Measurements from ENCODE around the gene LRP1-AS. TPM values are rescaled to one million over a fixed set of nuclear protein-coding genes. Genes with fewer than 3 reads are reported as not detected.

Gene LRP1-AS
- total RNA-seq, 1 experiment from 2014 or later: not detected

DNA sequence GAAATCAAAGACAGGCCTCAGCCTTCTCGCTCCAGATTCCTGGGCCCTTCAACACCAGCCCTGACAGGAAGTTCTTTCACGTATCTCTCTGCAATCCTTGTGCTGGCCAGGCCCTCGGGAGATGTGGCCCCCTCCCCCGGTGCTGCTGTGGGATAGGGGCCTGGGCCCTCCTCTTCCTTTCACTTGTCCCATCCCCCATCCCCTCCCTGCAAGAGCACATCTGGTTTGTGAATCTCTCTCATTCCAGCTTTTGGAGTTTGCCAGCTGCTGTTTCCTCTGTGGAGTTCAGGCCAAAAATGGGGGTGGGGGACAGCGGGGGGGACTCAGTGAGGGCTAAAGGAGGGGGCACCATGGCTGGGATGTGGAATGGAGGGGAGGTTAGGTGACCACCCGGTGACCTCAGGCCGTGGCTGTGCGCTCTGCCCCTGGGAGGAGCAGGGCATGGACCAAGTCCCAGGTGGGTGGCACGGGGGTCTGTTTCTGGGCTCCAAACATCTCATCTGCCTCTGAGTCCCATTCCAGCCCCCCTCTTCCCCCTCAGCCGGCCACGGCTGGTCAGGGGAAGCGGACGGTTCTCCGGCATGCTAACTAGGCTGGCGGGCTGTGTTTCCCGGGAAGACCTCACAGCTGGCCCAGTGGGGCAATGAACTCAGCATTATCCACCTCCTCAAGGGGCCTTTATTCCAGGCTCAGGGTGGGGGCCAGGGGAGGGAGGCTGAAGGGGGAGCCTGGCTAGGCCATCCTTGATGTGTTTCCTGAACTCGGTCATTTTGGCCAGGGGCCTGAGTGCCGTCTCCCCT, 11.7 kb downstream of the LRP1-AS start:
- ChIA-PET RAD21 (ENCODE audit: low non-redundant PET in 1 of 2, low total read pairs in 2 of 2, uncharacterized antibody in 2 of 2, unreplicated experiment in 2 of 2) (no interaction called here), POLR2A (no interaction called here), CTCF (interaction anchor here (1.3 kb wide), 1 partner anchor 8 kb away, joined by 5 read pairs; the partner anchor contains the start of gene LRP1)
- Histone ChIP-seq H3K36me3 (ENCODE audit: control insufficient read depth in 1 of 2, insufficient read depth in 2 of 2, low read length in 2 of 2) (peaks cover 0 to 4% of the 10 kb centered on the region in 2 experiments; a peak in 2 of 4 replicates), H4K20me1 (ENCODE audit: insufficient read depth) (no peaks in the 10 kb centered on the region), H3K27ac (ENCODE audit: low read depth, low read length) (no peak overlapping the region), H3K9ac (ENCODE audit: low read length) (no peak overlapping the region), H2AFZ (ENCODE audit: low read depth, low read length, poor library complexity, severe bottlenecking) (no peak overlapping the region), H3K79me2 (ENCODE audit: insufficient read depth, low read length) (no peaks in the 10 kb centered on the region), H3K4me1 (ENCODE audit: control insufficient read depth in 1 of 2, insufficient read depth in 2 of 2, low read length in 2 of 2) (peaks cover 0 to 8% of the 10 kb centered on the region in 2 experiments; a peak in 1 of 4 replicates), H3K27me3 (ENCODE audit: insufficient read depth, low read length) (no peaks in the 10 kb centered on the region), H3K9me2 (ENCODE audit: insufficient read depth) (no peaks in the 10 kb centered on the region), H3K4me2 (ENCODE audit: low read length) (no peak overlapping the region), H3K9me3 (ENCODE audit: control insufficient read depth in 1 of 2, insufficient read depth in 1 of 2, low read depth in 1 of 2, low read length in 2 of 2) (no peaks in the 10 kb centered on the region), H3K4me3 (replicated peaks in 1 of 2; ENCODE audit: low read depth in 1 of 2, low read length in 2 of 2) (no peak overlapping the region)
- intact Hi-C loops (cut with micrococcal nuclease): no loop called here
- no peak for ATAC-seq
- BruUV-seq (replicated peaks): no TSS peak
- DNase-seq (ENCODE audit: low read depth, low spot score): no peak
- TF ChIP-seq ZFX (IDR thresholded peaks at IDR 0.05): no peak
- TF ChIP-seq MAX (IDR thresholded peaks at IDR 0.05): no peak
- TF ChIP-seq EZH2phosphoT487 (IDR thresholded peaks at IDR 0.05; ENCODE audit: borderline replicate concordance): no peak
- no peak for TF ChIP-seq ELF1 (IDR thresholded peaks at IDR 0.05; ENCODE audit: borderline replicate concordance, low read depth)
- no peak for TF ChIP-seq ZNF274 (IDR thresholded peaks at IDR 0.05; ENCODE audit: low read depth, low read length)
- TF ChIP-seq CBX3 (IDR thresholded peaks at IDR 0.05; ENCODE audit: low read depth): no peak
- no peak for TF ChIP-seq TCF7L2 (IDR thresholded peaks at IDR 0.05; ENCODE audit: borderline replicate concordance, extremely low read depth, insufficient read depth, insufficient read length)
- no peak for TF ChIP-seq POLR2A (IDR thresholded peaks at IDR 0.05; ENCODE audit: borderline replicate concordance, extremely low read depth, insufficient read depth, insufficient read length)
- no peak for TF ChIP-seq SRF (IDR thresholded peaks at IDR 0.05; ENCODE audit: low read depth)

- ChIA-PET POLR2A (no interaction called here), CTCF (no interaction called here)
- H2AFZ ChIP-seq (ENCODE audit: low read depth, low read length, poor library complexity, severe bottlenecking): no peak overlapping the region
Measured at GRCh38 chr12:57134949-57135348, 12.5 kb downstream of the LRP1-AS start.

More at GRCh38 chr12:57134949-57135348, 12.5 kb downstream of the LRP1-AS start:
- Histone ChIP-seq H3K9ac (ENCODE audit: low read length) (no peak overlapping the region), H3K79me2 (ENCODE audit: insufficient read depth, low read length) (no peaks in the 10 kb centered on the region), H3K27ac (ENCODE audit: low read depth, low read length) (no peak overlapping the region), H3K4me2 (ENCODE audit: low read length) (no peak overlapping the region), H4K20me1 (ENCODE audit: insufficient read depth) (no peaks in the 10 kb centered on the region), H3K9me2 (ENCODE audit: insufficient read depth) (no peaks in the 10 kb centered on the region), H3K9me3 (ENCODE audit: control insufficient read depth in 1 of 2, insufficient read depth in 1 of 2, low read depth in 1 of 2, low read length in 2 of 2) (no peaks in the 10 kb centered on the region), H3K27me3 (ENCODE audit: insufficient read depth, low read length) (no peaks in the 10 kb centered on the region), H3K4me3 (replicated peaks in 1 of 2; ENCODE audit: low read depth in 1 of 2, low read length in 2 of 2) (no peak overlapping the region), H3K36me3 (ENCODE audit: control insufficient read depth in 1 of 2, insufficient read depth in 2 of 2, low read length in 2 of 2) (peaks cover 0 to 4% of the 10 kb centered on the region in 2 experiments; a peak in 2 of 4 replicates), H3K4me1 (ENCODE audit: control insufficient read depth in 1 of 2, insufficient read depth in 2 of 2, low read length in 2 of 2) (peaks cover 0 to 8% of the 10 kb centered on the region in 2 experiments; a peak in 1 of 4 replicates)
- intact Hi-C loops (cut with micrococcal nuclease): no loop called here
- RAD21 ChIA-PET (ENCODE audit: low non-redundant PET in 1 of 2, low total read pairs in 2 of 2, uncharacterized antibody in 2 of 2, unreplicated experiment in 2 of 2): no interaction called here
- no peak for ATAC-seq
- no TSS peak for BruUV-seq (replicated peaks)
- DNase-seq (ENCODE audit: low read depth, low spot score): no peak
- no peak for TF ChIP-seq EGR1 (IDR thresholded peaks at IDR 0.05; ENCODE audit: low read depth)
- TF ChIP-seq CEBPB (IDR thresholded peaks at IDR 0.05; ENCODE audit: low read depth): no peak
- TF ChIP-seq CTCF (IDR thresholded peaks at IDR 0.05 in 2 of 3, conservative IDR thresholded peaks at IDR 0.05 in 1 of 3; ENCODE audit: borderline replicate concordance in 1 of 3, insufficient read depth in 1 of 3, low read depth in 2 of 3, low read length in 2 of 3): no peak

Data from HCT116 (cell line).